Loucy (cell line): Measurements from ENCODE around the gene ARMC8.

Experiments used
- H2AFZ ChIP-seq: fragments of 200-600 bp; sonication (generic); 2 replicates; pipeline ENCODE4 v1.6.0; 2016; ENCODE audit warnings: antibody characterized with exemption, mild to moderate bottlenecking, low read length, moderate library complexity
- H3F3A ChIP-seq: fragments of 200-600 bp; 2 replicates; pipeline ENCODE4 v1.6.0; 2016; ENCODE audit warnings: antibody characterized with exemption, low read depth, mild to moderate bottlenecking
- H3K27me3 ChIP-seq: fragments of 200-600 bp; sonication (generic); 2 replicates; pipeline ENCODE4 v1.6.1; 2014; ENCODE audit warnings: low read length, mild to moderate bottlenecking; ENCODE audit not compliant: insufficient read depth, poor library complexity, severe bottlenecking
- H3K36me3 ChIP-seq: fragments of 200-600 bp; sonication (generic); 2 replicates; pipeline ENCODE4 v1.6.1; 2016; ENCODE audit warnings: low read length; ENCODE audit not compliant: insufficient read depth
- H3K4me1 ChIP-seq: fragments of 200-600 bp; sonication (generic); 2 replicates; pipeline ENCODE4 v1.5.1; 2014; ENCODE audit warnings: low read length, mild to moderate bottlenecking; ENCODE audit not compliant: insufficient read depth, poor library complexity, severe bottlenecking
- H3K4me2 ChIP-seq: fragments of 200-600 bp; sonication (generic); 2 replicates; pipeline ENCODE4 v1.6.0; 2014; ENCODE audit warnings: antibody characterized with exemption, low read length, low read depth, mild to moderate bottlenecking; ENCODE audit not compliant: poor library complexity, severe bottlenecking
- H3K4me3 ChIP-seq: fragments of 200-600 bp; sonication (generic); 2 replicates; pipeline ENCODE4 v1.5.1; 2014; ENCODE audit warnings: low read length, mild to moderate bottlenecking, mixed read lengths; ENCODE audit not compliant: poor library complexity, severe bottlenecking
- H3K79me2 ChIP-seq: fragments of 200-600 bp; sonication (generic); 2 replicates; pipeline ENCODE4 v1.6.1; 2014; ENCODE audit warnings: low read length; ENCODE audit not compliant: insufficient read depth
- H3K9ac ChIP-seq: fragments of 200-600 bp; sonication (generic); 2 replicates; pipeline ENCODE4 v1.6.0; 2014; ENCODE audit warnings: mild to moderate bottlenecking, low read depth, low read length, moderate library complexity; ENCODE audit not compliant: poor library complexity, severe bottlenecking
- H3K9me2 ChIP-seq: fragments of 200-600 bp; sonication (generic); replicated peaks from 2 replicates; pipeline ENCODE4 v1.6.1; 2016; ENCODE audit warnings: low read depth, low read length, mixed read lengths
- H3K9me3 ChIP-seq: fragments of 200-600 bp; sonication (generic); 2 replicates; pipeline ENCODE4 v1.6.1; 2014; ENCODE audit warnings: mild to moderate bottlenecking, antibody characterized with exemption, low read length, low read depth; ENCODE audit not compliant: insufficient read depth
- H4K20me1 ChIP-seq: fragments of 200-600 bp; sonication (generic); 2 replicates; pipeline ENCODE4 v1.6.0; 2014; ENCODE audit warnings: antibody characterized with exemption, low read length, mild to moderate bottlenecking; ENCODE audit not compliant: insufficient read depth, poor library complexity, severe bottlenecking
- EZH2phosphoT487 ChIP-seq: fragments of 200-600 bp; IDR thresholded peaks from 2 replicates; pipeline ENCODE4 v1.6.1; 2018; ENCODE audit warnings: antibody characterized with exemption, mild to moderate bottlenecking, moderate library complexity, borderline replicate concordance
- TF ChIP-seq, protein P1 (sequence below): fragments of 200-600 bp; sonication (generic); conservative IDR thresholded peaks from 2 replicates; pipeline ENCODE4 v1.5.1; 2014; ENCODE audit warnings: mild to moderate bottlenecking, antibody characterized with exemption, low read length

ARMC8 gene

DNA sequence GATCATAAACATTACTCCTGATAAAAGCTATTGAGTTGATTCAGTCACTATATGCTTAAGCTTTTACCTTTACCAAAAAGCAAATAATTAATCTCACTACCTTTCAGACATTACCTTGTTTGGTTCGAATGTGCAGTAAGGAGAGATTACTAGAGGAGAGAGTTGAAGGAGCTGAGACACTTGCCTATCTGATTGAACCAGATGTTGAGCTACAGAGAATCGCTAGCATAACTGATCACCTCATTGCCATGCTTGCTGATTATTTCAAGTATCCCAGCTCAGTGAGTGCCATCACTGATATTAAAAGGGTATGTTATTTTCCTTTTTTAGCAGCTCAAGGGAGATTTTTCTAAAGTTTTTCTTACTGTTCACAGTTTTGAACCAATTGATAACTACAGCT, 54.6 kb downstream of the ARMC8 start:
- Histone ChIP-seq H3K9ac (no peak overlapping the region), H3K4me2 (no peak overlapping the region), H3K79me2 (no peaks in the 10 kb centered on the region), H3K27me3 (no peaks in the 10 kb centered on the region), H4K20me1 (no peaks in the 10 kb centered on the region), H3K36me3 (peaks cover 90% of the 10 kb centered on the region), H2AFZ (no peak overlapping the region), H3K4me3 (no peak overlapping the region), H3K4me1 (no peaks in the 10 kb centered on the region), H3K9me2 (no peaks in the 10 kb centered on the region), H3F3A (no peaks in the 10 kb centered on the region; the same call in 1 of the 2 replicates), H3K9me3 (no peaks in the 10 kb centered on the region)
- TF ChIP-seq EZH2phosphoT487, result no peak
- TF ChIP-seq, protein P1, sequence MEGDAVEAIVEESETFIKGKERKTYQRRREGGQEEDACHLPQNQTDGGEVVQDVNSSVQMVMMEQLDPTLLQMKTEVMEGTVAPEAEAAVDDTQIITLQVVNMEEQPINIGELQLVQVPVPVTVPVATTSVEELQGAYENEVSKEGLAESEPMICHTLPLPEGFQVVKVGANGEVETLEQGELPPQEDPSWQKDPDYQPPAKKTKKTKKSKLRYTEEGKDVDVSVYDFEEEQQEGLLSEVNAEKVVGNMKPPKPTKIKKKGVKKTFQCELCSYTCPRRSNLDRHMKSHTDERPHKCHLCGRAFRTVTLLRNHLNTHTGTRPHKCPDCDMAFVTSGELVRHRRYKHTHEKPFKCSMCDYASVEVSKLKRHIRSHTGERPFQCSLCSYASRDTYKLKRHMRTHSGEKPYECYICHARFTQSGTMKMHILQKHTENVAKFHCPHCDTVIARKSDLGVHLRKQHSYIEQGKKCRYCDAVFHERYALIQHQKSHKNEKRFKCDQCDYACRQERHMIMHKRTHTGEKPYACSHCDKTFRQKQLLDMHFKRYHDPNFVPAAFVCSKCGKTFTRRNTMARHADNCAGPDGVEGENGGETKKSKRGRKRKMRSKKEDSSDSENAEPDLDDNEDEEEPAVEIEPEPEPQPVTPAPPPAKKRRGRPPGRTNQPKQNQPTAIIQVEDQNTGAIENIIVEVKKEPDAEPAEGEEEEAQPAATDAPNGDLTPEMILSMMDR, result no peak

DNA sequence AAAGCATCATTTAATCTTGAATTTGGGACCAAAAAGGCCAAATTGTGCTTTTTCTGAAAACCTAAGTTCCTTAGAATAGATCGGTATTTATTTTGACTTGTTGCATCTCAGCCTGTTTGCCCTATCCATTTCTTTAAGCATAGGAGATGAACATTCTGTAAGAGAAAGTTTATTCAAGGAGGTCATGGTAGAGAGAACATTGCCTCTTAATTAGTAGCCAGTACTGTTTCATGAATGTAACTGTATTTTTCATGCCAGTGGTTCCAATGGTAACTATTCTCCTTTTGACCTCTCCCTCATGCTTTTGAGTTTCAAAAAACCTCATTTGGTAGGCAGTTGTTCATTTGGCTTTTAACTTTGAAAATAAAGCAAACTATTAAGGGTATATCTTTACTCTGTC, 55.4 kb downstream of the ARMC8 start:
- no peaks in the 10 kb centered on the region for H3K9me3 ChIP-seq
- H3F3A ChIP-seq, result no peaks in the 10 kb centered on the region; the same call in 1 of the 2 replicates
- H3K4me3 ChIP-seq, result no peak overlapping the region
- H3K27me3 ChIP-seq, result no peaks in the 10 kb centered on the region
- no peaks in the 10 kb centered on the region for H4K20me1 ChIP-seq
- no peak overlapping the region for H3K4me2 ChIP-seq
- H3K4me1 ChIP-seq, result no peaks in the 10 kb centered on the region
- H3K9ac ChIP-seq, result no peak overlapping the region
- no peaks in the 10 kb centered on the region for H3K79me2 ChIP-seq
- H3K36me3 ChIP-seq, result peaks cover 87% of the 10 kb centered on the region
- H2AFZ ChIP-seq, result no peak overlapping the region
- TF ChIP-seq, protein P1, result no peak
- TF ChIP-seq EZH2phosphoT487, result no peak
- no peaks in the 10 kb centered on the region for H3K9me2 ChIP-seq

DNA sequence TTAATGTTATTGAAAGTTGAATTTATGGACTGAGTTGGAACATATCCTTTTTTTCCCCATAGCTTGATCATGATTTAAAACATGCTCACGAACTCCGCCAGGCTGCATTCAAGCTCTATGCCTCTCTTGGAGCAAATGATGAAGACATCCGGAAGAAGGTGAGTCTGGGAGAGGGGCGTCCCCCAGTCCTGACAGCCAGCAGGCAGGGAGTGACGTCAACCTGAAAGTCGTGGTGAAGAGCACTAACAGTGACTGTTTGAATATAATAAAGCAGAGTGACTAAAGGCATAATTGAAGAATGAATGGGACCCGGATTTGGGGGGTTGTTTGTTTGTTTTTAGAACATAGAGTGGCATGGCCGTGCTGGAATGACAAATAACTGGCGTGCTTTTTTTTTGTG, 57.9 kb downstream of the ARMC8 start:
- H3K9me3 ChIP-seq, result no peaks in the 10 kb centered on the region
- H3K4me1 ChIP-seq, result no peaks in the 10 kb centered on the region
- H3K4me2 ChIP-seq, result no peak overlapping the region
- H3K4me3 ChIP-seq, result no peak overlapping the region
- no peaks in the 10 kb centered on the region for H3K79me2 ChIP-seq
- no peak overlapping the region for H2AFZ ChIP-seq
- no peak overlapping the region for H3K9ac ChIP-seq
- no peaks in the 10 kb centered on the region for H3K27me3 ChIP-seq
- no peaks in the 10 kb centered on the region for H3F3A ChIP-seq
- peaks cover 76% of the 10 kb centered on the region for H3K36me3 ChIP-seq
- no peaks in the 10 kb centered on the region for H3K9me2 ChIP-seq
- no peak for TF ChIP-seq EZH2phosphoT487
- TF ChIP-seq, protein P1, result no peak
- H4K20me1 ChIP-seq, result no peaks in the 10 kb centered on the region
